Inflammatory macrophage (primary cell): ENCODE data around the gene VPS8.

Source experiments
- DNase-seq, 2 donors: peaks; one replicate each; pipeline ENCODE4 v3.0.0-alpha.2; 2020 to 2022

VPS8 gene

DNA sequence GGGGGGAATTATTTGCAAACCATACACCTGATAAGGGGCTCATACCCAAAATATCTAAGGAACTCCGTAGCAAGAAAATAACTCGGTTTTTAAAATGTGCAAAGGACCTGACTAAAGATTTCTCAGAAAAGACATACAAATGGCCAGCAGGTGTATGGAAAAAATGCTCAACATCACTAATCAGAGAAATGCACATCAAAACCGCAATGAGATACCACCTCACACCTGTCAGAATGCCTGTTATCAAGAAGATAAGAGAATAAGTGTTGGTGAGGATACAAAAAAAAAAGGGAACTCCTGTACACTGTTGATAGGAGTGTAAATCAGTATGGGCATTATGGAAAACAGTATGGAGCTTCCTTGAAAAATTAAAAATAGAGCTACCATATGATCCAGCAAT lies 251.5 kb downstream of the VPS8 start:
- DNase-seq, result no peak

DNA sequence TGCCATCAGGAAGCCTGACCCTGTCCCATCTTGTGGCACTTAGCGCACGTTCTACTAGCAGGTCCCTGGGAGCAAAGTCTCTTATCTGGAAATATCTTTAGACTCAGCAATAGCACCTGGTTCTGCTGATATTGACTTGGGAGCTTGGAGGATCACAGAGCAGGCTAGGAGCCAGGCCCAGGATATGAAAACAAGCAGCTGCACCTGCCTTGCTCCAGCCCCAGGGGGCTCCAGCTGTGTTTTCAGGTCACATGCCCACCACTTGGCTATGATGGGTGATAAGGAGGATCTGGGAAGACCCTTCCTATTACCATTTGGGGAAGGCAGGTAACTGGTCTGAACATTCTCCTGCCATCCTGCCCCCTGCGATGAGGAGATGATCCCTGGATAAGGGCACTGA lies 253.1 kb downstream of the VPS8 start:
- DNase-seq, result no peak

DNA sequence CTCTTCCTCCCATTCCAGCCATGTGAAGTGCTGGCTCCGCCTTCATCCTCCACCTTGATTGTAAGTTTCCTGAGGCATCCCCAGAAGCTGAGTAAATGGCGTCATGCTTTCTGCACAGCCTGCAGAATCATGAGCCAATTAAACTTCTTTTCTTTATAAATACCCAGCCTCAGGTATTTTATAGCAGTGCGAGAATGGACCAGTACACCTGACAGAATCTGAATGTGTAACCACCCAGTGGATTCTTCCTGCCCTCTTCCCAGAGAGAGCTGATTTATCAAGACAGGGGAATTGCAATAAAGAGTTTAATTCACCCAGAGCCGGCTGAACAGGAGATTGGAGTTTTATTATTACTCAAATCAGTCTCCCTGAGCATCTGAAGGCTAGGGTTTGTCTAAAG lies 254.3 kb downstream of the VPS8 start:
- DNase-seq, result no peak

DNA sequence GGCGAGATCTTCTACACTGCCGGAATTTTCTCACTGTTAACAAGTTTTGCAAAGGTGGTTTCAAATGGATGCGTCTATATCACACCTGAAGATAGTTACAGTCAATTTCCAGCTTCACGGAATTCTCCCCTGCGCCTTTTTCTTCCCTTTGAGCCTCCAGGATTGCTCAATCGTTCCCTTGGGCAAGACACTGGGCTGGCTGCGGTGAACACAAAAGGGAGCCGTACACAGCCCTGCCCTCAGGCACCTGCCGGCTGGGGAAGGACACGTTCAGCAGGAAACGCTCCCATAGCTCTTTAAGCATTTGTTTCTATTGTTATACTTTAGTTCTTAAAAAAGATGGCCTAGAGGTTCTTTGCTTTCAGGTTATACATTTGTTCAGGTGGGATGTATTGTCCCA lies 255.2 kb downstream of the VPS8 start:
- DNase-seq, result no peak

DNA sequence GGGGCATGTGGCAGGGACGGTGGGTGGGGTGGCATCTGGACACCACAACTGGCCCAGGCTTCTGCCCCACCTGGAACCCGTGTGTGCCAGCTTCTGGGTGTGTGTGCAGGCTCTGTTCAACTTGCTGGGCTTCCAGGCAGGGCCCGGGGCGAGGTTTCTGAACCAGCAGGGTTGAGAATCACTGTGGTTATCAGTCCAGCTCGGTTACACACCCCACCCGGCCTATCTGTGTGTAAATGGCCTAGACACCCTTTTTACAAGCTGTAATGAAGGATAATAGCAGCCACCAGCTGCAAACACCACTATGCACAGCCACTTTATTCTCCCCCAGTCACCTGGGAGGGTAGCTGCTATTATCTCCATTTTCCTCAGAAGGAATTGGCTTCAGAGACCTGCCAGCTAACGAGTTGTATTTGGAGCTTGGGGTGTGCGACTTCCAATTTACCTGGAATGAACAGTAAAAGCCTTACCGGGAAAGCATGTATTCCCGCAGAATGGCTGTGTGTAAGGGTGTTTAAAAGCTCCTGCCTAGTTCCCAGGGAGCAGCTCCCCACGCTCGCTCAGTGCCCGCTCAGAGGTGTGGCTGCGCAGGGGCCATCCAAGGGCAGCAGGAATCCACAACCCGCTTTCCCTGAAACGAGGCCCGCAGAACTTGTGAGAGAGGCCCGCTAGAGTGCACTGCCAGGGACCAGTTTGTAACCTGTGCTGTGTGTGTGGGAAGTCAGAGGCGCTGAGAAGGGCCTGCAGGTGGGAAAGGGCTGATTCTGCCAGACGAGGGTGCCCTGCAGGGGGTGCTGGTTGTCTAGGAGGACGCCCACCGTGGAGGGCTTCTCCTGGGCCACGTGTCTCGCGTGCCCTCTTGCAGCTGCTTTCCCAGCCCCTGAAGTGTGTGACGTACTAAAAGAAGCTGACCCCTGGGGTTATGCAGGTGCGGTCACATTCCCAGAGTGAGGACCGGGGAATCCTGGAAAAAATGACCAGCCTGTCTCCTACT lies 257.4 kb downstream of the VPS8 start:
- no peak for DNase-seq

DNA sequence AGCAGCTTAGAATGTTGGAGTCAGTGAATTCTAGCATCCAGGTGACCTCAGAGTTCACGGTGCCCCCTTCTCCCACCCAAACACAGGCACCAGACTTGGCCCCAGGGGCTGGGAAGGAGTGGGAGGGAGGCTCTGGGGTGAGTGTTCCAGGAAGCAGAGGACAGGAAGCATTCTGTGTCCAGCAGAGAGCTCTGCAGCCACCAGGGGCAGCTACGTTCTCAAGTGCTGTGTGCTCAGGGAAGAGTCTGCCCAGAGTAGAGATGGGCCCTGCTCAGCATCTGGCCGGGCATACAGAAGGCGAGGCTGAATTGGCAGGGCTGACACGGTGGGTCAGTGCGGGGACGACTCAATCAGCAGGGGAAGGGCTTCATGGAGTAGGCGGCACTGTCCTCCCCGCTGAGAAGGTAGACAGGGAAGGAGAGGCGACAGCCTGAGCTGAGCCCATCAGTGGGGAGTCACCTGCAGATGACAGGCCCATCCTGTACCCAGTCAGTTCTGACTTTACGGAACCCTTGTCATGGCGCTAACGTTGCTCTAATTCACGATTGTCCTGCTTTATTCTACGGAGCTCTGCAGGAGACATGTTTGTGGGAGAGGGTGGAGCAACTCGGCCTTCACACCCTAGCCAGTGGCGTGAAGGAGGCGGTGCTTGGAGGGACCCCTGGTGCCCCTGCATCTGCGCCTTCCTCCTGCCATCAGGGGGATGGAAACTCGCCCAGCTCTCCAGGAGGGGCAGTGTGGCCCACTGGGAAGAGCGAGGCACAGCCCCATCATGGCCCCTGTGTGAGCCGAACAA lies 258.7 kb downstream of the VPS8 start:
- peak in 1 of 2 donors; percentile 17 for DNase-seq

DNA sequence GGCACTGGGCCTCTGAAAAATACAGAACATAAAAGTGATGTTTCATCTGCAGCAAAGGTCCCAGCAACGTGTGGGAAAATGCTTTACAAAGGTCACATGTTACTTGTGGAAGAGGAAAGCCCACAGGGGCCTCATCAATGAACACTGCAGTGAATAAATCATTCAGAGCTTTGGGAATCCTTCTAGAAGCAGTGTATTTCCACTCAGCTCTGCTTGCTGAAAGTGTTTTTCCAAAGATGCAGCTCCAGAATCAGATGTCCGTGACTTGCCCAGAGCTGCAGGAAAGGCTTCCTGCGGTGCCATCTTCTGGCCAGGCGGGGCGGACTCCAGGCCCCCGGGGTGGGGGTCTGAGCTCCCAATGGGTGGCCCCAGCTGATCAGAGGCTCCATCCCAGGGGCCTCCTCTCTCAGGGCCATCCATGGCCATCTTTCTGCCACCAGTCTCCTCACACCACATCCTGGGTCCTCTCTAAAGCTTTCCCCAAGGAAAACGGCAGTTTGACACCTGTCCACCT lies 259.4 kb downstream of the VPS8 start:
- no peak for DNase-seq

DNA sequence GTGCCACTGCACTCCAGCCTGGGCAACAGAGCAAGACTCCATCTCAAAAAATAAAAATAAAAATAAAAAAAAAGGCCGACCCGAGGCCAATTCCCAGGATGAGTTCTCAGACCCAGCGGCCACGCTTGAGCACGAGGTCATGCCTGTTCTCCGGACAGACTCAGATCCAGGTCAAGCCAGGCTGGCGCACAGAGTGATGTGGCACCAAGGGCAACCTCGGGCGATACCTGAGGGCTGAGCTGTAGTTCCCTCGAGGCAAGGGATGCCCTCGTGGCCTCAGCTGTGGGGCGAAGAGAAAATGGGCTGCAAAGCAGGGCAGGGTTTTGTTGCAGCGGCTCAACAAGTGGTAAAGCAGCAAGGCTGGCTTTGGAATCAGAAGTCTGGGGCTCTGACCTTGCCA lies 263.6 kb downstream of the VPS8 start:
- no peak for DNase-seq

DNA sequence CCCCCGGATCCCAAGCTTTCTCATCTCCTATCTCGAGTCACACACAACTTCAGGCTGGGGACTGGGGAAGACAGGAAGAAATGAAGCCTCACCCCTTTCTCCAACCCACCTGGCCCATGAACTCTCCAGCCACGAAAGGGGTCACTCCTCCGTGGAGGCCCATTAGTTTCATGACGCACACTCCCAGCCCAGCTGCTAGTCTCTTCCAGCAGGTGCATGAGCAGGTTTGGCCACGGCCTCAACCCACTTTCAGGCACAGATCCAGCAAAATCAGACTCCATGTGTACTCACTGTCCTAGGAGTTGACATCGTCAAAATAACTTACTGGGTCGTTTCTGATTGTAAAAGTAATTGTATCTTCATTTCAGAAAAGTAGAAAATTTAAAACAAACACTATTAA lies 264.3 kb downstream of the VPS8 start:
- DNase-seq, result no peak

DNA sequence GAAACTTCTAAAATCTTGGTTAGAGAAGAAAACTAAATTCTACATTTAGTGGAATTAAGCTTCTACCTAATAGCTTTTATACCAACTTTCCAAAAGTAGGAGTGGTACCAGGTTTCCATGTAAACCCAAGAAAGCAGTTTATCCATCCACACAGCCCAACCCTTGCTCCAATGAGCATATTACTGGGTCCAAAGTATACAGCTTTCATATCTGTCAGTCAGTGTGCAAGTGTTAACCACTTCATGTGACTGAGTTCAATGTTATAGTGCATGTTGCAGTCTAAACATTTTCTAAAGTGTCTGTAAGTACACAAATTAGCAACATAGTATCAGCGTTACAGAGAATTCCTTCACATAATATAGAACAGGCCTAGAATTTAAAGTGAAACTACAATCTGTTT lies 267.7 kb downstream of the VPS8 start:
- no peak for DNase-seq

DNA sequence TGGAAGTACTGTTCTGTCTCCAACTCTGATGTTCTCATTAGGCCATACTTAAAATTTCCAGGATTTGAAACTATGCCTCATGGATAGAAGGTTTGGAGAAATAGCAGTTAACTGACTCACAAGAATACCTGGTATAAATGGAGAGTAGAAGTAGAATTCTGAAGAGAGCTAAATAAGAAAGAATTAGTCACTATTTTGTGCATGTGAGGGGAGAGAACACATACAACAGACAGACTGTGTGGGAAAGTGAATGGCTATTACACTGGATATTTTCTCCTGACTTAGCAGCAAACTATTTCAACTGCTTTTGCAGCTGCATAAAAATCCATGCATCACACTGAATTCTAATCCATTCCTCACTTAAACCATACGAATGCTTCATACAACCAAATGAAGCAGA lies 269.6 kb downstream of the VPS8 start:
- DNase-seq, result no peak

DNA sequence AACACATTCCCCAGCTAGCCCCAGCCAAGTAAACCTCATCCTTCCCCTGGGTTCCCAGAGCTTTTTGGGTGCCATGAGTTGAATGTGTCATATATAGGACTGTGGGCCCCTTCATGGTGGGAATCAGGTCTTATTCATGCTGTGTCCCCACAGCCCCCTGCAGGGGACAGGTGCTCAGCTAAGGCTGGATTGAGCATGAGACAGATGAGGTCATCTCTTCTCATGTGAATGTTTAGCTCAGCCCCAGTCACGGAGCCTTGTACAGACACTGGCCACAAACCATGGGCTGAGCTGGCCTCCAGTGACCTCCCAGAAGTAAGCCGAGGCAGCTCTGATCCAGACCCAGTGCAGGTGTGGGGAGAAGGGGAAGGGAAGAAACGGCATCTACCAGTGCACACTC lies 270.2 kb downstream of the VPS8 start:
- no peak for DNase-seq

DNA sequence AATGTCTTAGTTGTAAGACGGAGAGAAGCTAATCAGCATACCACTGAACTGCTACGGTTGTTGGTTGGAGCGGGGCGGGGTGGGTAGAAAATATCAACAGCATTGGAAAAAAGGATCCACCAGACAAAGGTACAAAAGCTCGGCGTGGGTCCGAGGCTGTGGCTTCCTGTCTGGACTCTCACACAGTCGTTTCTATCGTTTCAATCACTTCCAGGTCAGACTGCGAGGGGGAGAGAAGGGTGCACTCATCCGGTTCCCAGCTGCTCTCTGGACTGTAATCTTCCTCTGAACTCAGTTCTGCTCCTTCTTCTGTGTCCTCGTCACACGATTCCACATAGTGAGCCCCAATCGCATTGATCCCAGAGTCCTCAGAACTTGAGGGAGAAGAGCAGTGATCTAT lies 270.9 kb downstream of the VPS8 start:
- no peak for DNase-seq

DNA sequence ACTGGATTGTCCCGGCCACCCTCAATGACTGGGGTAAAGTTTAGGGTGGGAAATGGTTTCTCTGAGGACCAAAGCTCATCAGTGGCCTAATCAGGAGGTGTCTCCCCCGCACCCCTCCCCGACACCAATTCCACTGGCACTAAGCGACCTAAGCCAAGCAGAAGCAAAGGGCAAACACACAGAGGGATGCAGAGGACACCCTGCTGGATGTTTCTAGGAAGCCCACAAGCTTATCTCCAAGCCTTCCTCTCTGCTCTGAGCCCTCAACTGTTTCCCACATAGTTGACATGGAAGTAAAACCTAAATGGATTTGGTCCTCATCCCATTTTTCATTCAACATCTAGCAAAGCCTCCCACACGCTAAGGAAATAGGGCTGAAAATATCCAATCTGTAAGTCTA lies 272.4 kb downstream of the VPS8 start:
- no peak for DNase-seq

DNA sequence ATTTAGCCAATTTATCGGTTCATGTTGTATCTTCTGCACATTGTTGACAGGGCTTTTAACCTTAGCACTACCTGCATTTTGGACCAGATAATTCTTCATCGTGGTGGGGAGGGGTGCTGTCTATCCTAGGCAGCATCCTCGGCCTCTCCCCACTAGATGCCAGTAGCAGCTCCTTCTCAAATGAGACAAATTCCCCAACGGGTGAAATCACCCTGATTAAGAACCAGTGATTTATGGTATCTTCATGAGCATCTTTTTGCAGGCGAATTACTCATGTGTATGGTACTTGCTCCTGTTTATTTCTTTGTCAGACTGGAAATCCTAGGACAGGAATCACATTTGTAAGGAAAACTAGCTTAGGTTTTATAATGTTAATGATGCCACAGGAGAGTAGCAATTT lies 272.9 kb downstream of the VPS8 start:
- no peak for DNase-seq

DNA sequence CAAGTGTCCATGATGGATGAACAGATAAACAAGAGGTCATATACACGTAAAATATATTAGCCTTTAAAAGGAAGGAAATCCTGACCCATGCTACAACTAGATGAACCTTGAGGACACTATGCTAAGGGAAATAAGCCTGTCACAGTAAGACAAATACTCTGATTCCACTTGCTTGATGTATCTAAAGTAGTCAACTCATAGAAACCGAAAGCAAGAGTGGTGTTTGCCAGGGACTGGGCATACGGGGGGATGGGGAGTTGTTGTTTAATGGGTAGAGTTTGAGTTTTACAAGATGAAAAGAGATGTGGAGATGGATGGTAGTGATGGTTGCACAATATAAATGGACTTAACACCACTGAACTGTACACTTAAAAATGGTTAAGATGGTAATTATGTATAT lies 275.5 kb downstream of the VPS8 start:
- no peak for DNase-seq

DNA sequence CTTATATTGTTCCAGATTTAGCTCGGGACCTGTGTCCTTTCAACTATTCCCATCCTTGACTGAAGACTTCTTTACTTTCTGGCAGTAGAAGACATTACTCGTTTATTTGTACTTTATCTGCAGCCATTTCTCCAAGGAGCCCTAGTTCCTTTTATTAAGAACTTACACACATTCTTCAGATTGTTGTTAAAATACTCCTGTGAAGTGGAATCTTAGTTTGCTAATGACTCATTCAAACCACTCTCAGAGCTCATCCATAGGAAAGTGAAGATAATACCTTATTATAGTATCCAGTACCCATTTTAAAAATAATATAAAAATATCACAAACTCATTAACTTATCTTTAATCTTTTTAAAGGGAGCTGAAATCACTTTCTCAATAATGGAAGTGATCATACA lies 277.4 kb downstream of the VPS8 start:
- no peak for DNase-seq

DNA sequence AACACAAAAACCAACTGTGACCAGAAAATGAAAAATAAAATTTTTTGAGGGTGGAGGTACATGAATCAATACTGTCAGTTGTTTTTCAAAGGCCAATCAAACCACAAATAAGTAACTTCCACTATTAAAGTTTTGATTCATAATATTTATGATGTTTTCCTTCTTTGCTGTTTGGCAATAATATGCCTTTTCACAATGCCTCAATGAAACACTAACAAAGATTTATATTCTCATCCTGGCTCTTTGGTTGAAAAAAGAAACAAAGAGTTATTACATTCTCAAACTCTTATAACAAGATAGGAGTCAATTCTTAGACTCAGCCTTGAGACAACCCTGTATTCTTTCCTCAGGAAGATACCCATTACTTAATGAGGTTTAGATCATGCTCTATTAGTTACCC lies 277.8 kb downstream of the VPS8 start:
- DNase-seq, result no peak

DNA sequence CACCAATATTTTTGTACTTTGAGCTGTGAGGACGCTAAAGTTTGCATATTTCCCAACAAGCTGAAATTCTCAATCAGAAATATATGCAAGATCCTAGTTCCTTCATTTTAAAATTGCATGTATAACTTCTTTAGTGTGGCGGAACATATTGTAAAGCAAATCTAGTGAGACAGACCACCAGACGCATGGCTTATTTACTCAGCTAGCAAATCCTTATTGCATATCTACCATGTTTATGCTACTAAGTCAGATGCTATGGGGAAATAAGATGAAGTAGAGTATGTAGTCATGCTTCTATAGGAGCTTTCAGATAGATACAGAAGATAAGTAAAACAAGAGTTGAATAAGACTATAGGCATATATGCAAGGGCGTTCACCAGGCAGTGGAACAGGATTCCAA lies 278.8 kb downstream of the VPS8 start:
- DNase-seq, result no peak

DNA sequence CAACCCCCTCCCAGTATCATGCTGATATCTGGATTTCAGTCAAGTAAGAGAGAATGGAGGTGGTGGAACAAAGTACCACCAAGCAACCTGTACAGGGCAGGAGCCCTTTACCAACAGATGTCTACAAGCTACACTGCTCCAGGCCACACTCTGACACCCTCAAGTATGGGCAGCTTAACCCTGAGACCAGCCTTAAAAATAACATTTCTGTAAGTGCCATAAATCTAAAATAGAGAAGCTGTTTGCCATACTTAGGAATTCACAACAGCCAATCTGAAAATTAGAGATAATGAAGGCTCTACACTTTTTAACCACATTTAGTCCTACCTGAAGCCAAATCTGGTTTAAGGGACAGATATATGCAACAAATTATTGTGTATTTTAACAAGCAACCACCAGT lies 281.1 kb downstream of the VPS8 start:
- no peak for DNase-seq

DNA sequence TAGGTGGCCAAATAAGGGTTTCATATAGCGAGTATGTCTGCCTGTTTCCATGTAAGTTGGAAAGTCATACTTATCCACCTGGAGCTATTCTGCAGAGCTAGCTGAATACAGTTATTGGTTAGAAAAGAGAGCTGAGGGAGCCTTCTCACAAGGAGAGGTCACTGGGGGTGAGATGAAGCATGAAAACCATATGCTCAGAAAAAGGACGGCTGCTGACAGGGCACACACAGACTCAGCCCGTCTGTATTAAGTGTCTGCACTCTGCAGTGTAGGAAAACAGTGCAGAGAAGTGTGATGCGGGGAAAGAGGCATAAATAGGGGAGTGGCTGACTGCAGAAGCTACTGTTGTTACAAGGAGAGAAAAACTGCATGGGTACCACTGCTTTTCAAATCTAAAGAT lies 282.7 kb downstream of the VPS8 start:
- no peak for DNase-seq
